Astrocyte of the spinal cord (primary cell): ENCODE data around the gene B4GALNT3.

Source experiments
- DNase-seq: peaks from one replicate; pipeline ENCODE4 v3.0.0; 2011; ENCODE audit warnings: low read depth, low spot score
- H3K4me3 ChIP-seq: 2 replicates; pipeline ENCODE4 v1.5.1; 2011; ENCODE audit warnings: low read depth, mild to moderate bottlenecking, low read length, moderate library complexity
- CTCF ChIP-seq: IDR thresholded peaks from 2 replicates; pipeline ENCODE4 v1.5.1; 2012; ENCODE audit warnings: low read depth, mild to moderate bottlenecking, low read length, inconsistent platforms
- in situ Hi-C: cut with HindIII; loops from 2 replicates; pipeline ENCODE4 v1.10.0; 2017; ENCODE audit warnings: low sequenced_read_pairs

Gene B4GALNT3

DNA sequence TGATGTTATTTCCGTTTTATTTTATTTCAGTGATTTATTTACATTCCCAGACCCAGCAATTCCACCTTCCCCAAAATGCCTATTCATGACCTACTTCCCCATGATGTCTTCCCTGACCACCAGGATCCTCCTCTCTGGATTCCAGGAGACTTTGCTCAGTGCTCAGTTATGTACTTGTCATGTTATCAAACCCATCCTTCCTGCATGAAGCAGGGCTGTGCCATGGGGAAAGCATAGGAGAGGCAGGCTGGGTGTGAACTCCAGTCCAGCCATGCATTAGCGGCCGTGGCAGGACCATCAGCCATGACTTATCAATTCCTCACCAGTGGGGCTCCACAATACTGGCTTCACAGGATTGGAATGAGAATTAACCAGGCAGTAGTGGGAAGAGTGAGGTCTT, 57.8 kb downstream of the B4GALNT3 start:
- H3K4me3 ChIP-seq, result no peak overlapping the region
- in situ Hi-C loops, result no loop called here
- DNase-seq, result no peak
- TF ChIP-seq CTCF, result no peak

DNA sequence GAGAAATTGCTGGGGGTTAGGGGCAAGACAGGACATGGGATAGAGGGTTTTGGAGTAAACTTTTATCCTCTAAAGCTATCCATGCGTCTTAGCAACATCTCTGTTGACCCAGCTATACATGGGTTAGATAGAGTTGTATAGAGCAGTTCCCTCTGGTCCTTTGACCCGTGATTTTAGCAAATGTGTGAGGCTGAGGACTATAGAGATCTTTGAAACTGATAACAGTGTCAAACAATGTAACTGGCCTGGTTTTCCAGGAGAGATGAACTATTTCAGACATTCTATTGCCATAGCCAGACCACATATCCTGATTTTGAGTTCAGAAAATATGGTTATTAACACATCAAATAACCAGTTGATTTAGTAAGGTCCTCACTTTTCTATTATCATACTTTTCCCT, 60.4 kb downstream of the B4GALNT3 start:
- DNase-seq, result no peak
- in situ Hi-C loops, result no loop called here
- TF ChIP-seq CTCF, result no peak
- H3K4me3 ChIP-seq, result no peak overlapping the region

- TF ChIP-seq CTCF, result no peak
- H3K4me3 ChIP-seq, result no peak overlapping the region
- in situ Hi-C loops, result no loop called here
- no peak for DNase-seq
Measured at GRCh38 chr12:522692-523378, 63.1 kb downstream of the B4GALNT3 start.

GRCh38 chr12:524167-524951, 64.6 kb downstream of the B4GALNT3 start:
- in situ Hi-C loops, result no loop called here
- TF ChIP-seq CTCF, result no peak
- DNase-seq, result no peak

DNA sequence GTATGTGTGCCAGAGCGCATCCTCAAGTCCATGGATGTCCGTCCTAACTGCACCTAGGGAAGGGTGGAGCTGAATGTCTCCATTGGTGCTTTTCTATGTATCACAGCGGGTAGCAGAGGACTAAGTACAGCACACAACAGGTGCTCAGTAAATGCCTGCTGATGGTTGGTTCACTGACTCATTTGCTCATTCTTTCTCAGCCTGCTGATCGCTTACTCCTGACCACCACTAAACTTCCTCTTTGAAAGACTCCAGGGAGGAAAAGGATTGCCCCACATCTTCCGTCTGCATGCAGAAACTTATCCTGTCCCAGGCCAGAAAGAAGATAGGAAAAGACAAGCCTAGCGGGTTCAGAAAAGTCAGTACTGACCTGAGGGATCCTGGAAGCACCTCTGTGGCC, 66.3 kb downstream of the B4GALNT3 start:
- no peak for TF ChIP-seq CTCF
- in situ Hi-C loops, result no loop called here
- no peak for DNase-seq

More at GRCh38 chr12:524167-524951, 64.6 kb downstream of the B4GALNT3 start:
- no peak overlapping the region for H3K4me3 ChIP-seq

GRCh38 chr12:527241-527640, 67.5 kb downstream of the B4GALNT3 start:
- in situ Hi-C loops, result no loop called here

More for the DNA sequence above, 66.3 kb downstream of the B4GALNT3 start:
- H3K4me3 ChIP-seq, result no peak overlapping the region

More at GRCh38 chr12:527241-527640, 67.5 kb downstream of the B4GALNT3 start:
- H3K4me3 ChIP-seq, result no peak overlapping the region
- DNase-seq, result no peak
- no peak for TF ChIP-seq CTCF
